GM12874 (cell line): ENCODE data around the gene KCNJ18.

Experiments used
- TF ChIP-seq, protein P1 (sequence below): IDR thresholded peaks from 2 replicates; pipeline ENCODE4 v1.5.1; 2011; ENCODE audit warnings: low read depth, mild to moderate bottlenecking, control low read depth, low read length, moderate library complexity; ENCODE audit not compliant: insufficient read depth

KCNJ18 gene

DNA sequence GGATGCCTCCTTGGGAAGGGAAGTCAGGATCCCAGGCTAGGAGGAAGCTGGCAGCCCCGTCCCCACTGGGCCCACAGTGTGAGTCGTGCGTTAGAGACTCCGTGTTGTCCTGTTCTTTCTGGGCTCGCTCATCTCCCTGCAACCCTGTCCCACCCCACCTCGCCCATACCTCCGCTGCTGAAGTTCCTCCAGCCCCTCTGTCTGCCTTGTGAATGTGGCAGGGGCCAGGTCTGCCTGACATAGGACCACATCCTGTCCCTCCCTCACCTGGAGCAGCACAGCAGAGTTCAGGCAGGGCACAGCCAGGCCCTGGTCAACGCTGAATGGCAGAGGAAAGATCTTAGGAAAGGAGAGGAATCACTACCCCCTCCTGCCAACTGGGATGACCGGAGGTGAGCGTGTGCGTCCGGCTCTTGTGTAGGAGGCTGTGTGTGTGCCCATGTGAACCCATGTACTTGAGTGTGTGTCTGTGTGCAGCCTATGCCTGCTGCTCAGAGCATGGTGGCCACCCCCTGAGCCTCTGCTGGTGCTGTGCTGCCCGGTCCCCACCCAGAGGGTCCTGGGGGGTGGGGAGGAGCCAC, 12.8 kb downstream of the KCNJ18 start:
- TF ChIP-seq, protein P1, sequence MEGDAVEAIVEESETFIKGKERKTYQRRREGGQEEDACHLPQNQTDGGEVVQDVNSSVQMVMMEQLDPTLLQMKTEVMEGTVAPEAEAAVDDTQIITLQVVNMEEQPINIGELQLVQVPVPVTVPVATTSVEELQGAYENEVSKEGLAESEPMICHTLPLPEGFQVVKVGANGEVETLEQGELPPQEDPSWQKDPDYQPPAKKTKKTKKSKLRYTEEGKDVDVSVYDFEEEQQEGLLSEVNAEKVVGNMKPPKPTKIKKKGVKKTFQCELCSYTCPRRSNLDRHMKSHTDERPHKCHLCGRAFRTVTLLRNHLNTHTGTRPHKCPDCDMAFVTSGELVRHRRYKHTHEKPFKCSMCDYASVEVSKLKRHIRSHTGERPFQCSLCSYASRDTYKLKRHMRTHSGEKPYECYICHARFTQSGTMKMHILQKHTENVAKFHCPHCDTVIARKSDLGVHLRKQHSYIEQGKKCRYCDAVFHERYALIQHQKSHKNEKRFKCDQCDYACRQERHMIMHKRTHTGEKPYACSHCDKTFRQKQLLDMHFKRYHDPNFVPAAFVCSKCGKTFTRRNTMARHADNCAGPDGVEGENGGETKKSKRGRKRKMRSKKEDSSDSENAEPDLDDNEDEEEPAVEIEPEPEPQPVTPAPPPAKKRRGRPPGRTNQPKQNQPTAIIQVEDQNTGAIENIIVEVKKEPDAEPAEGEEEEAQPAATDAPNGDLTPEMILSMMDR = no peak

DNA sequence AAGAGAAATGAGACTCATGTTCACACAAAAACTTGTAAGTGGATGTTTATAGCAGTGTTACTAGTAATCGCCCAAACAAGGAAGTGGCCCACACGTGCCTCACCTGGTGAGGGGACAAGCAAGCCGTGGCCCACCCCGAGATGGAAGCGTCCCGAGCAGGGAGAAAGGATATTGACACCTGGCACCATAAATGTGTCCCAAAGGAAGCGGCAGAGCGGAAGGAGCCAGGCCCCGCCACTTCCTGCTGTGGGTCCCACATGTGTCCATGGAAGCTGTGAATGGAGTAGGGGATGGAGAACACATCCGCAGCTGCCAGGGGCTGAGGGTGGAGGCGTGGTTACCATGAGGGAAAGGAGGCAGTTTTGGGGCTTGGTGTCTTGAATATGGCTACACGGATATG, 18.9 kb downstream of the KCNJ18 start:
- TF ChIP-seq, protein P1 = no peak

DNA sequence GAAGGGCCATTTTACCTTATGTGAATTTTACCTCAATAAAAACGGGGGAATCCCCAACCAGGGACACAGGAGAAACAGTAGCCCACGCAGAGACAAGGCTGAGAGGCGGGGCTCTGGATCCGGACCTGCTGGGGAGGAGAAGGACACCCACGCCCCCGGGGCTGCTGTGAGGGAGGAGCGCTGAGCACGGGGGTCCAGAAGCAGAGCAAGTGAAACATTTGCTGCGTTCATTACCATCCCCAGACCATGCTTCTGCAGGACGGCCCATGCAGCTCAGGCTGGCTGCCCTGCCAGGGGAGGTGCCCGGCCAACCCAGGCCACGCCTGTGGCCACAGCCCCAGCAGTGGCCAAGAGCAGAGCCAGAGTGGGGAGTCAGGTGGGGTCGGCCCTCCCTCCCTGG, 50.0 kb downstream of the KCNJ18 start:
- TF ChIP-seq, protein P1 = no peak
